Endothelial cell of umbilical vein (primary cell): ENCODE data around the gene POP7. TPM values are rescaled to one million over a fixed set of nuclear protein-coding genes. Genes with fewer than 3 reads are reported as not detected.
"Not testable (repeated sequence)": the region's sequence is repeated elsewhere in the genome, so short reads cannot be mapped to it uniquely, and the experiment has no call there.

Experiments used
- Bru-seq: library from RNA; stranded (reverse); fragments of 400-500 nt; gene quantifications from one replicate; lab custom pipeline; 2021; lab: Mats Ljungman, UMichigan
- BruChase-seq, 2 experiments: library from RNA; stranded (reverse); fragments of 400-500 nt; gene quantifications; one replicate each; lab custom pipeline; 2021; lab: Mats Ljungman, UMichigan
- BruUV-seq: library from RNA; stranded (reverse); fragments of 400-500 nt; replicated peaks from 2 replicates; lab custom pipeline; 2021; lab: Mats Ljungman, UMichigan
- CTCF ChIA-PET: fragments of 300-600, 350-600 bp; sonication (Branson Sonifier 250); formaldehyde crosslinking; loops from one replicate; lab custom pipeline; 2021; ENCODE audit warnings: antibody characterized with exemption, inconsistent platforms; lab: Charles Lee
- POLR2A ChIA-PET: fragments of 300-600, 350-600 bp; sonication (Branson Sonifier 250); formaldehyde crosslinking; loops from one replicate; lab custom pipeline; 2021; ENCODE audit warnings: antibody characterized with exemption, inconsistent platforms; lab: Charles Lee
- DNase-seq: peaks from one replicate; pipeline ENCODE4 v3.0.0-alpha.2; 2011; ENCODE audit warnings: low read depth, low spot score
- FAIRE-seq: peaks from 2 replicates; lab custom pipeline; 2011; peaks lifted over from hg19 to GRCh38; lab: Jason Lieb, UNC
- H2AFZ ChIP-seq: 2 replicates; pipeline ENCODE4 v1.6.0; 2012; ENCODE audit warnings: low read depth, low read length, control low read depth, inconsistent platforms
- H3K27ac ChIP-seq: 2 replicates; pipeline ENCODE4 v1.5.1; 2011; ENCODE audit warnings: low read depth, mild to moderate bottlenecking, control low read depth, low read length, moderate library complexity; ENCODE audit not compliant: insufficient read depth
- H3K27me3 ChIP-seq, 2 experiments: 2 replicates each; pipeline versions ENCODE4 v1.6.0 to v1.6.1; 2011; ENCODE audit warnings: low read length in 2 of 2, mixed read lengths in 1 of 2; ENCODE audit not compliant: control insufficient read depth in 2 of 2, insufficient read depth in 2 of 2
- H3K36me3 ChIP-seq, 2 experiments: 2 replicates in 1 of 2; 3 replicates in 1 of 2; pipeline ENCODE4 v1.5.1; 2011; ENCODE audit warnings: low read length in 2 of 2, mild to moderate bottlenecking in 1 of 2, moderate library complexity in 1 of 2; ENCODE audit not compliant: control insufficient read depth in 2 of 2, insufficient read depth in 2 of 2; ENCODE audit errors: extremely low read depth in 1 of 2
- H3K4me1 ChIP-seq: 3 replicates; pipeline ENCODE4 v1.5.1; 2011; ENCODE audit warnings: mild to moderate bottlenecking, low read length; ENCODE audit not compliant: control insufficient read depth, insufficient read depth; ENCODE audit errors: extremely low read depth
- H3K4me2 ChIP-seq: 2 replicates; pipeline ENCODE4 v1.6.1; 2011; ENCODE audit warnings: low read length, control low read depth, mixed read lengths; ENCODE audit not compliant: insufficient read depth
- H3K4me3 ChIP-seq, 3 experiments: fragments of 200-600 bp in 1 of 3; sonication (generic), shearing (Covaris generic) in 1 of 3; replicated peaks in 1 of 3; 2 replicates each; pipeline ENCODE4 v1.5.1; 2011 to 2016; ENCODE audit warnings: control low read depth in 3 of 3, low read length in 3 of 3, mild to moderate bottlenecking in 2 of 3, inconsistent platforms in 1 of 3, low read depth in 1 of 3, moderate library complexity in 1 of 3; ENCODE audit not compliant: insufficient read depth in 1 of 3
- H3K79me2 ChIP-seq: 2 replicates; pipeline ENCODE4 v1.6.0; 2012; ENCODE audit warnings: low read length, inconsistent platforms; ENCODE audit not compliant: control insufficient read depth, insufficient read depth
- H3K9ac ChIP-seq: replicated peaks from 2 replicates; pipeline ENCODE3; 2011; ENCODE audit warnings: low read length, control low read depth; ENCODE audit not compliant: insufficient read depth; ENCODE audit errors: extremely low read depth
- H3K9me1 ChIP-seq: replicated peaks from 3 replicates; pipeline ENCODE4 v1.6.0; 2011; ENCODE audit warnings: mild to moderate bottlenecking, low read length; ENCODE audit not compliant: control insufficient read depth, insufficient read depth; ENCODE audit errors: extremely low read depth
- H3K9me3 ChIP-seq: replicated peaks from 2 replicates; pipeline ENCODE4 v1.5.1; 2012; ENCODE audit warnings: low read length, inconsistent platforms; ENCODE audit not compliant: control insufficient read depth, insufficient read depth
- H4K20me1 ChIP-seq: replicated peaks from 2 replicates; pipeline ENCODE3; 2011; ENCODE audit warnings: mild to moderate bottlenecking, low read length; ENCODE audit not compliant: control insufficient read depth, insufficient read depth; ENCODE audit errors: extremely low read depth
- GATA2 ChIP-seq: IDR thresholded peaks from 2 replicates; pipeline ENCODE4 v1.7.0; 2011; ENCODE audit warnings: low read depth, mild to moderate bottlenecking, moderate library complexity, mixed read lengths, low read length; ENCODE audit not compliant: insufficient read length, insufficient read depth
- MYC ChIP-seq: IDR thresholded peaks from one replicate; pipeline ENCODE4 v1.6.1; 2011; ENCODE audit warnings: mild to moderate bottlenecking, low read depth, low read length
- POLR2A ChIP-seq: IDR thresholded peaks from 2 replicates; pipeline ENCODE4 v1.6.1; 2012; ENCODE audit warnings: low read depth, mild to moderate bottlenecking, control low read depth, low read length
- POLR2AphosphoS5 ChIP-seq: IDR thresholded peaks from 2 replicates; pipeline ENCODE4 v1.6.1; 2012; ENCODE audit warnings: low read depth, mild to moderate bottlenecking, control low read depth, low read length, moderate library complexity; ENCODE audit not compliant: insufficient read depth
- dilution Hi-C: fragments of 300-500 bp; cut with MboI; formaldehyde crosslinking; loops from one replicate; pipeline ENCODE4 v1.15.0; 2019; ENCODE audit warnings: low sequenced_read_pairs; ENCODE audit not compliant: extremely low pct_ligation_motif_present
- intact Hi-C: fragments of 100-400 bp; cut with micrococcal nuclease; formaldehyde crosslinking; loops from one replicate; pipeline ENCODE4 v1.10.0; 2022
- long read RNA-seq: library from polyadenylated mRNA; stranded (forward); transcript quantifications from one replicate; pipeline ENCODE4 v2.0.0, GENCODE V29; 2021
- polyA minus RNA-seq, 3 experiments: library from RNA; depleted of rRNA, polyadenylated mRNA; stranded (reverse); fragments of >200 nt; gene quantifications; 1 replicate in 1 of 3; 2 replicates in 2 of 3; pipeline ENCODE4 v1.2.3, GENCODE V29; 2011
- polyA plus RNA-seq, 4 experiments: library from polyadenylated mRNA; depleted of rRNA in 3 of 4; stranded (reverse) in 3 of 4; unstranded in 1 of 4; fragments of >200 nt; gene quantifications; 2 replicates each; pipeline versions ENCODE4 v1.2.1 to v1.2.3, GENCODE V29; 2011 to 2012; ENCODE audit warnings: missing spikeins in 1 of 4
- total RNA-seq: library from RNA; stranded (reverse); gene quantifications from 2 replicates; pipeline ENCODE4 v1.2.3, GENCODE V29; 2021
- TF ChIP-seq, protein P1 (sequence below): IDR thresholded peaks from 2 replicates; pipeline ENCODE4 v1.6.1; 2011; ENCODE audit not compliant: insufficient read depth, insufficient read length

Gene POP7
- total RNA-seq (47.4 and 48.0 TPM in 2 replicates), polyA plus RNA-seq (48.8 and 68.2 TPM in 2 replicates), polyA minus RNA-seq (9.0 and 9.1 TPM in 2 replicates), Bru-seq, nascent RNA (percentile 70 among the genes with signal in this experiment), BruChase-seq, experiment 1, labeled RNA remaining after a 6-hour chase (percentile 78 among the genes with signal in this experiment), BruChase-seq, experiment 2, labeled RNA remaining after a 2-hour chase (percentile 82 among the genes with signal in this experiment)
- 43.3 and 44.8 TPM in 2 replicates for polyA plus RNA-seq (2011; cell fraction: cytosol; rRNA removed)
- polyA plus RNA-seq (2011; cell fraction: nucleus; rRNA removed): 15.6 and 17.5 TPM in 2 replicates
- polyA plus RNA-seq (2012): 34.0 and 41.1 TPM in 2 replicates
- 37.7 TPM for polyA minus RNA-seq (2011; cell fraction: cytosol; rRNA and poly(A)+ RNA removed)
- 2.9 and 6.8 TPM in 2 replicates for polyA minus RNA-seq (2011; cell fraction: nucleus; rRNA and poly(A)+ RNA removed)
- long read RNA-seq, transcript POP7-201 (2 exons, 927 nt): major isoform, 93 of 117 reads
- long read RNA-seq, partial matches to known transcripts: 0 of 117 reads
- long read RNA-seq, other reads (novel, unspliced or antisense): 24 of 117 reads

DNA sequence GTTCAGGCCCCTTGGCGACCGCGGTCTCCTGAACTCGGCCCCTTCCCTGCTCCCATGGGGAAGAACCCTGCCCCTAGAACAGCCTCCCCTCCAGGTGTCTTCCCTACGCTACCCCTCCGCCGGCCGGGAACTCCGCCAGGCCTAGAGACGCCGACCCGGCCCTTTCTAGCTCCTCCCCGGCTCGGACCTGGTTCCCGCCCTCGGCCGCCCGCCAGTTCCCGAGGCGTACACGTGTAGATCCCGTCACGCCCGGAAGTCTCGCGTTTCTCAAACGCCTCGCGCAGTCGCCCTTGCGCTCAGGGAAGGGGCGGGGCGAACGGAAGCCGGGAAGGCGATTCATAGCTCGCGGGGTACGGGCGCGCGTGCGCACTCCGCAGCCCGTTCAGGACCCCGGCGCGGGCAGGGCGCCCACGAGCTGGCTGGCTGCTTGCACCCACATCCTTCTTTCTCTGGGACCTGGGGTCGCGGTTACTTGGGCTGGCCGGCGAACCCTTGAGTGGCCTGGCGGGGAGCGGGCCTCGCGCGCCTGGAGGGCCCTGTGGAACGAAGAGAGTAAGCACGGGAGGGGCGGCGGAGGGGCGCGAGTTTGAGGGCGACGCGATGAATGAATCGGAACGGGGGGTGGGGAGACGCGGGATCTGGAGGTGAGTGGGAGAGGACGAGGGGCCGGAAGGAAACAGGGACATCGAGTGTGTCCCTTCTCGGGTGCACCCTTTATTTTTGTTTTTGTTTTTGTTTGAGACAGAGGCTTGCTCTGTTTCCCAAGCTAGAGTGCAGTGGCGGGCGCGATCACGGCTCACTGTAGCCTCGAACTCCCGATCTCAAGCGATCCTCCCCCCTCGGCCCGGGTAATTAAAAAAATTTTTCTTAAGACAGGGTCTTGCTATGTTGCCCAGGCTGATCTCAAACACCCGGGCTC lies at the start of gene POP7:
Gene POP7 (plus strand): TSS at position 369 of the 919 bp plus-strand sequence. CDS start 710 bp downstream, outside the sequence.
- Histone ChIP-seq H3K9me1 (no peaks in the 10 kb centered on the region), H3K27ac (peak within 1 kb of the TSS; percentile 49), H3K9ac (peak within 1 kb of the TSS; percentile 87), H3K27me3 (peaks cover 1 to 2% of the 10 kb centered on the region in 2 experiments), H3K36me3 (peaks cover 0 to 4% of the 10 kb centered on the region in 2 experiments), H4K20me1 (no peaks in the 10 kb centered on the region), H3K79me2 (peaks cover 15% of the 10 kb centered on the region), H2AFZ (peak within 1 kb of the TSS; percentile 82), H3K4me3 (peak within 1 kb of the TSS; percentile 54 to 85 (median 65)), H3K4me1 (peaks cover 12% of the 10 kb centered on the region), H3K4me2 (peak within 1 kb of the TSS; percentile 75), H3K9me3 (no peaks in the 10 kb centered on the region)
- TSS peak; percentile 73 for BruUV-seq
- intact Hi-C loops: loop anchor here (1.0 to 2.0 kb wide), 9 partner anchors 12 to 353 kb away; partner anchors contain the start of genes GIGYF1, GNB2 and SLC12A9
- FAIRE-seq (peak; percentile 97), DNase-seq (peak; percentile 98)
- dilution Hi-C loops: loop anchor here (25.0 kb wide), 1 partner anchor 131 kb away; the partner anchor contains the start of gene EPHB4
- TF ChIP-seq POLR2A: peak; percentile 69
- TF ChIP-seq GATA2: no peak
- no peak for TF ChIP-seq MYC
- TF ChIP-seq, protein P1, sequence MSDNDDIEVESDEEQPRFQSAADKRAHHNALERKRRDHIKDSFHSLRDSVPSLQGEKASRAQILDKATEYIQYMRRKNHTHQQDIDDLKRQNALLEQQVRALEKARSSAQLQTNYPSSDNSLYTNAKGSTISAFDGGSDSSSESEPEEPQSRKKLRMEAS: peak; percentile 69
- TF ChIP-seq POLR2AphosphoS5: peak; percentile 68
- CTCF ChIA-PET: interaction anchor here (0.5 to 3.7 kb wide), 56 partner anchors 9 to 619 kb away, joined by 3 to 134 read pairs (median 4); partner anchors contain the start of genes EPHB4, GIGYF1, GNB2 and MOSPD3
- POLR2A ChIA-PET: interaction anchor here (0.6 to 1.8 kb wide), 10 partner anchors 13 to 1432 kb away, joined by 3 to 13 read pairs (median 4); partner anchors contain the start of genes EPHB4, FBXO24, GIGYF1 and LRCH4

DNA sequence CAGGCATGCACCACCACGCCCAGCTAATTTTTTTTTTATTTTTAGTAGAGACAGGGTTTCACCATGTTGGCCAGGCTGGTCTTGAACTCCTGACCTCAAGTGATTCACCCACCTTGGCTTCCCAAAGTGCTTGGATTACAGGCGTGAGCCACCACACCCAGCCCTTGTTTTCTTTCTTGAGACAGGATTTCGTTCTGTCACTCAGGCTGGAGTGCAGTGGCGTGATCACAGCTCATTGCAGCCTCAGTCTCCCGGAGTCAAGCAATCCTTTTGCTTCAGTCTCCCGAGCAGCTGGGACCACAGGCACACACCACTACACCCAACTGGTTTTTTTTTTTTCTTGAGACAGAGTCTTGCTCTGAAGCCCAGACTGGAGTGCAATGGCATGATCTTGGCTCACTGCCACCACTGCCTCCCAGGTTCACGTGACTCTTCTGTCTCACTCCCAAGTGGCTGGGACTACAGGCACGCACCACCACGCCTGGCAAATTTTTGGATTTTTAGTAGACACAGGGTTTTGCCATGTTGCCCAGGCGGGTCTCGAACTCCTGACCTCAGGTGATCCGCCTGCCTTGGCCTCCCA lies 43.6 kb upstream of the POP7 start:
- H3K9ac ChIP-seq, H3K4me3 ChIP-seq, intact Hi-C loops, H2AFZ ChIP-seq, H3K79me2 ChIP-seq, H3K27ac ChIP-seq, FAIRE-seq, H3K27me3 ChIP-seq, POLR2A ChIA-PET, H3K4me2 ChIP-seq, dilution Hi-C loops, H3K4me1 ChIP-seq, H4K20me1 ChIP-seq, H3K9me1 ChIP-seq, H3K9me3 ChIP-seq, H3K36me3 ChIP-seq, DNase-seq, CTCF ChIA-PET, BruUV-seq: not testable (repeated sequence)
